ENCODE results near the gene CYP24A1.
"Not testable (repeated sequence)": the region's sequence is repeated elsewhere in the genome, so short reads cannot be mapped to it uniquely, and the experiment has no call there.

DNA sequence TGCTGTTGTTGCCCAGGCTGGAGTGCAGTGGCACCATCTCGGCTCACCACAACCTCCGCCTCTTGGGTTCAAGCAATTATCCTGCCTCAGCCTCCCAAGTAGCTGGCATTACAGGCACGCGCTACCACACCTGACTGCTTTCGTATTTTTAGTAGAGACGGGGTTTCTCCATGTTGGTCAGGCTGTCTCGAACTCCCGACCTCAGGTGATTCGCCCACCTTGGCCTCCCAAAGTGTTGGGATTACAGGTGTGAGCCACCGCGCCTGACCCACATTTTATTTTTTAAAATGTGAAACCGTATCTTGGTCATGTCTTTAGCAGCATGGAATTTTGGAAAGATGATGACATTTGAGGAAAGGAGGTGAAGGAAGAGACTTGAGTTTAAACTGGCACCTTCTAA lies 47.5 kb downstream of the CYP24A1 start:
- TF ChIP-seq CTCF (conservative IDR thresholded peaks at IDR 0.05; ENCODE audit: low read depth, low read length); EZH2 (IDR thresholded peaks at IDR 0.05; ENCODE audit: low read length, unreplicated experiment); EZH2phosphoT487 (IDR thresholded peaks at IDR 0.05; ENCODE audit: borderline replicate concordance, low read length): not testable (repeated sequence)

All from PC-3 (cell line).